Fibroblast of lung (primary cell): Measurements from ENCODE around the gene TMTC2.

Experiments
- CTCF ChIP-seq, 2 donors: IDR thresholded peaks in 1 of 2; conservative IDR thresholded peaks in 1 of 2; 1 replicate in 1 of 2; 2 replicates in 1 of 2; pipeline ENCODE4 v1.5.1; 2011 to 2012; ENCODE audit warnings: low read length in 2 of 2, control low read depth in 1 of 2, inconsistent platforms in 1 of 2, low read depth in 1 of 2, mild to moderate bottlenecking in 1 of 2
- EZH2 ChIP-seq: IDR thresholded peaks from 2 replicates; pipeline ENCODE4 v1.5.1; 2012; ENCODE audit warnings: low read length, control low read depth, mild to moderate bottlenecking; ENCODE audit errors: missing control alignments

- TF ChIP-seq CTCF (conservative IDR thresholded peaks at IDR 0.05 in 1 of 2, IDR thresholded peaks at IDR 0.05 in 1 of 2; ENCODE audit: low read depth in 1 of 2, low read length in 2 of 2) (no peak), EZH2 (no peak)
These were observed 328.9 kb downstream of the TMTC2 start for GRCh38 chr12:83015390-83016217.
